ENCODE measurements around the gene SRSF3.

- TF ChIP-seq, protein P1, sequence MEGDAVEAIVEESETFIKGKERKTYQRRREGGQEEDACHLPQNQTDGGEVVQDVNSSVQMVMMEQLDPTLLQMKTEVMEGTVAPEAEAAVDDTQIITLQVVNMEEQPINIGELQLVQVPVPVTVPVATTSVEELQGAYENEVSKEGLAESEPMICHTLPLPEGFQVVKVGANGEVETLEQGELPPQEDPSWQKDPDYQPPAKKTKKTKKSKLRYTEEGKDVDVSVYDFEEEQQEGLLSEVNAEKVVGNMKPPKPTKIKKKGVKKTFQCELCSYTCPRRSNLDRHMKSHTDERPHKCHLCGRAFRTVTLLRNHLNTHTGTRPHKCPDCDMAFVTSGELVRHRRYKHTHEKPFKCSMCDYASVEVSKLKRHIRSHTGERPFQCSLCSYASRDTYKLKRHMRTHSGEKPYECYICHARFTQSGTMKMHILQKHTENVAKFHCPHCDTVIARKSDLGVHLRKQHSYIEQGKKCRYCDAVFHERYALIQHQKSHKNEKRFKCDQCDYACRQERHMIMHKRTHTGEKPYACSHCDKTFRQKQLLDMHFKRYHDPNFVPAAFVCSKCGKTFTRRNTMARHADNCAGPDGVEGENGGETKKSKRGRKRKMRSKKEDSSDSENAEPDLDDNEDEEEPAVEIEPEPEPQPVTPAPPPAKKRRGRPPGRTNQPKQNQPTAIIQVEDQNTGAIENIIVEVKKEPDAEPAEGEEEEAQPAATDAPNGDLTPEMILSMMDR (optimal IDR thresholded peaks at IDR 0.05 in 1 of 3, IDR thresholded peaks at IDR 0.05 in 1 of 3, conservative IDR thresholded peaks at IDR 0.05 in 1 of 3; ENCODE audit: extremely low read depth in 1 of 3, insufficient read depth in 2 of 3, low read length in 3 of 3), result no peak
- TF ChIP-seq EZH2 (IDR thresholded peaks at IDR 0.05; ENCODE audit: low read length), result no peak
These were observed 27.7 kb upstream of the SRSF3 start for GRCh38 chr6:36566418-36566905.

Measured in keratinocyte (primary cell).